Stimulated activated memory B cell treated with anti-CD40 and anti-IgM and Interleukin-4, amounts not matched to agents 10 μg/mL and 1 μg/mL and 100 μg/mL, for 72 hours (primary cell): ENCODE data around the gene UGT1A5.

Source experiments
- ATAC-seq: fragments of 150-1000 bp; cut with Tn5 transposase; 2 replicates; pipeline ENCODE4 v1.10.0; 2021
- H3K27ac Mint-ChIP-seq: one replicate; pipeline ENCODE4 v1.8.0; 2022; ENCODE audit warnings: mild to moderate bottlenecking, mixed read lengths
- H3K27me3 Mint-ChIP-seq: one replicate; pipeline ENCODE4 v1.8.0; 2022; ENCODE audit warnings: mixed read lengths
- H3K36me3 Mint-ChIP-seq: one replicate; pipeline ENCODE4 v1.8.0; 2022; ENCODE audit warnings: mixed read lengths
- H3K4me1 Mint-ChIP-seq: one replicate; pipeline ENCODE4 v1.8.0; 2022; ENCODE audit warnings: mixed read lengths
- H3K4me3 Mint-ChIP-seq: one replicate; pipeline ENCODE4 v1.8.0; 2022; ENCODE audit warnings: mild to moderate bottlenecking, moderate library complexity, mixed read lengths
- H3K9me3 Mint-ChIP-seq: one replicate; pipeline ENCODE4 v1.8.0; 2022; ENCODE audit warnings: mixed read lengths

UGT1A5 gene

GRCh38 chr2:233815861-233816260, 103.2 kb downstream of the UGT1A5 start:
- Mint-ChIP-seq H3K27me3 (peaks cover 50% of the 10 kb centered on the region), H3K36me3 (no peaks in the 10 kb centered on the region)
- ATAC-seq: no peak

DNA sequence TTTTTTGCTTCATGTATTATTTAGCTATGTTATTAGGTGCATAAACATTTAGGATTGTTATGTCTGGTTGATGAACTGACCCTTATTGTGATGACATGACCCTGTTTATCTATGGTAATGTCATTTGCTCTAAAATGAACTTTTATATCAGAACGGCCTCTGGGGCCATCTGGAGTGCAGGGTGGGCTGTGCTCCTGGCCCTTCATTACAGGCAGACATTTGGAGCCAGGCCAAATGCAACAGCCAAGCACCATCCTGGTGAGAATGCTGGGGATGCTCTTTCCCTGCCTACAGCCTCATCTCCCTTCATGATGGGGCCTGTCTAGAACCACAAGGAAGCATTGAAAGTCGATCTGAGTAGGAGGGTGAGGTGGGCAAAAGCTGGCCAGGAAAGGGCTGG, 103.6 kb downstream of the UGT1A5 start:
- H3K4me1 Mint-ChIP-seq: no peaks in the 10 kb centered on the region
- peaks cover 46% of the 10 kb centered on the region for H3K27me3 Mint-ChIP-seq
- H3K36me3 Mint-ChIP-seq: no peaks in the 10 kb centered on the region
- ATAC-seq: no peak
- no peak overlapping the region for H3K4me3 Mint-ChIP-seq
- no peaks in the 10 kb centered on the region for H3K9me3 Mint-ChIP-seq
- no peak overlapping the region for H3K27ac Mint-ChIP-seq

More at GRCh38 chr2:233815861-233816260, 103.2 kb downstream of the UGT1A5 start:
- Mint-ChIP-seq H3K4me3 (no peak overlapping the region), H3K4me1 (no peaks in the 10 kb centered on the region), H3K27ac (no peak overlapping the region), H3K9me3 (no peaks in the 10 kb centered on the region)

- no peak for ATAC-seq
- Mint-ChIP-seq H3K4me3 (no peak overlapping the region), H3K36me3 (no peaks in the 10 kb centered on the region)
Measured at GRCh38 chr2:233816771-233817170, 104.1 kb downstream of the UGT1A5 start.

GRCh38 chr2:233817361-233817911, 104.7 kb downstream of the UGT1A5 start:
- no peaks in the 10 kb centered on the region for H3K36me3 Mint-ChIP-seq
- H3K9me3 Mint-ChIP-seq: no peaks in the 10 kb centered on the region
- no peak for ATAC-seq
- H3K4me3 Mint-ChIP-seq: no peak overlapping the region
- H3K27ac Mint-ChIP-seq: no peak overlapping the region
- peaks cover 39% of the 10 kb centered on the region for H3K27me3 Mint-ChIP-seq
- H3K4me1 Mint-ChIP-seq: no peaks in the 10 kb centered on the region

More at GRCh38 chr2:233816771-233817170, 104.1 kb downstream of the UGT1A5 start:
- Mint-ChIP-seq H3K4me1 (no peaks in the 10 kb centered on the region), H3K9me3 (no peaks in the 10 kb centered on the region), H3K27ac (no peak overlapping the region), H3K27me3 (peaks cover 41% of the 10 kb centered on the region)

DNA sequence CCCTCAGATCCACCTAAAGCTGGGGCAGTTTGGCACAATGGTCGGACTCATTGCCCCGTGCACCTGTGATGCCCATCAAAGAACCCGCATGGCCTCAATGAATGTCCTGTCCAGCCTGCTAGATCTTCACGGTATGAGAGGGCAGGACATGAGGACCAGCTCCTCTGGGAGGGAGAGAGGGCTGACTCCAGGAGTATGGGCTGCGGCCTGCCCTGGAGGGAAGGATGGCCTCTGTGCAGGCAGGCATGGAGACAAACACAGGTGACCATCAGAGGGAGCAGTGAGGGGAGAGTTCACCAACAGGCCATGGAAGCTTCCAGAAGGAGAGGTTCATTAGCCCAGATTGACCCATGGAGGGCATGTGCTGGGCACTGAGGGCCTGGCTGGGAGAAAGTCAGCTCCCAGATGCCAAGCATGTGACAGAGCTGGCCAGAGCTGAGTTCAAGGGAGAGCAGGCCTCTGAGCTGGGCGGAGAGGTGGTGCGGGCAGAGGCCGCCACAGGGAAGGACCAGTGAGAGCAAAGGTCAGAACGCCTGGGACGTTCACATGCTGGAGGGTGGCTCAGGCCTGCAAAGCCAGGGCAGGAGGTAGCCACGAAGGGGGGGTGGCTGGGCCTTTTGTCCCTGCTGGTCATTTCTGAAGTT, 105.4 kb downstream of the UGT1A5 start:
- ATAC-seq: no peak
- H3K27ac Mint-ChIP-seq: no peak overlapping the region
- no peaks in the 10 kb centered on the region for H3K9me3 Mint-ChIP-seq
- peaks cover 39% of the 10 kb centered on the region for H3K27me3 Mint-ChIP-seq
- H3K36me3 Mint-ChIP-seq: no peaks in the 10 kb centered on the region
- no peak overlapping the region for H3K4me3 Mint-ChIP-seq
- no peaks in the 10 kb centered on the region for H3K4me1 Mint-ChIP-seq

- Mint-ChIP-seq H3K36me3 (no peaks in the 10 kb centered on the region), H3K9me3 (no peaks in the 10 kb centered on the region), H3K27me3 (peaks cover 39% of the 10 kb centered on the region), H3K4me3 (no peak overlapping the region), H3K4me1 (no peaks in the 10 kb centered on the region), H3K27ac (no peak overlapping the region)
- no peak for ATAC-seq
Measured at GRCh38 chr2:233818639-233819621, 106.2 kb downstream of the UGT1A5 start.

DNA sequence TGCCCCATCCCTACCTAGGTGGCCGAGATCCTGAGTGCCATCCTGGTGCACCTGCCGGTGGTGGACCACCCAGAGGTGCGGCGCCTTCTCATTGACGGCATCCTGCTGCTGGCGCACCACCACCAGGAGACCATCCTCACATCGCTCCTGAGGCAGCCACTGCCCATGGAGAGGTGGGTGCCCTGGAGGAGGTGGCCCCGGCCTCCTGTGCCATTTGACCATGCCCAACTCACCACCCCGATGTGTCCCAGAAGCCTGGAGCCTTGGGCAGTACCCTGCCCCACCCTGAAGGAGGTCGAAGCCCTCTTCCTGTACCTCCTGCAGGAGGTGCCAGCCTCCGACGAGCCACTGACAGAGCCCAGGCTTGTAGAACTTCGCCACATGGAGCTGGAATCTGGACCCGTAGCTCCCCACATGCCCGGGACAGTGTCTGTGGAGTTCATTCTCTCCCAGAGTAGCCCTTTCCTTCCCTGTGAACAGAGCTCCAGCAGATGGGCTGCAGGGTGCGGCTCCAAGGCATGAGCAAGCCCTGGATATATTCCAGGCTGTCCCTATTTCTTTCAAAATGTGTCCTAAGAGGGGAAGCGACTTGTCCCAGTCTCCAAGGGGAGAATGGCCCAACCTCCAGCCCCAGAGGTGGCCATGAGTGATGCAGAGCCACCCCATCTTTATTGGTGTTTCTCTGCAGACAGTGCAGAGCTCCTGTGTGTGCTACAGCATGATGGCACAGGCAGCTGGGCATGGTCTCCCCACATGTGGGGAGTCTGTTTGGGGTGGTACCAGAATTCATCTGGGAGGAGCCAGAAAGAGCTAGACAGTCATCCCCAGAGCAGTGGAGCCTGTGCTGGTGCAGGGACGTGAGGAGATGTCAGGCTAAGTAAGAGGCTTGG, 107.4 kb downstream of the UGT1A5 start:
- H3K9me3 Mint-ChIP-seq: no peaks in the 10 kb centered on the region
- H3K4me1 Mint-ChIP-seq: no peaks in the 10 kb centered on the region
- ATAC-seq: no peak
- H3K27ac Mint-ChIP-seq: no peak overlapping the region
- no peaks in the 10 kb centered on the region for H3K36me3 Mint-ChIP-seq
- peaks cover 39% of the 10 kb centered on the region for H3K27me3 Mint-ChIP-seq
- H3K4me3 Mint-ChIP-seq: no peak overlapping the region

DNA sequence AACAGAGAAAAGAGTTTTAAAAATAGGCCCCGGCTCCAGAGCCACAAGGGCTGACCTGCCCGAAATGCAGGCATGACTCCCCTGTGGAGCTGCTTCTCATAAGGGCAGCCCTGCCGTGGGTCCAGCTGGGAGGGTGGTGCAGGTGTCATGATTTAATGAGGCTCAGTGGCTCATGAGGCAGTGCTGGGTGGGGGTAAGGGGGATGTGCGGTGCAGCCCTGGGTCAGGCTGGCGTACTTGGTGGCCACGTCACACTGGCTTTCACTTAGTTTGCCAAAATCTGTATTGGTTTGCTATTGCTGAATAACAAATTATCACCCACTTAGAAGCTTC, 108.0 kb downstream of the UGT1A5 start:
- no peaks in the 10 kb centered on the region for H3K4me1 Mint-ChIP-seq
- ATAC-seq: no peak
- H3K27me3 Mint-ChIP-seq: peaks cover 39% of the 10 kb centered on the region
- H3K27ac Mint-ChIP-seq: no peak overlapping the region
- no peaks in the 10 kb centered on the region for H3K9me3 Mint-ChIP-seq
- H3K4me3 Mint-ChIP-seq: no peak overlapping the region
- no peaks in the 10 kb centered on the region for H3K36me3 Mint-ChIP-seq

DNA sequence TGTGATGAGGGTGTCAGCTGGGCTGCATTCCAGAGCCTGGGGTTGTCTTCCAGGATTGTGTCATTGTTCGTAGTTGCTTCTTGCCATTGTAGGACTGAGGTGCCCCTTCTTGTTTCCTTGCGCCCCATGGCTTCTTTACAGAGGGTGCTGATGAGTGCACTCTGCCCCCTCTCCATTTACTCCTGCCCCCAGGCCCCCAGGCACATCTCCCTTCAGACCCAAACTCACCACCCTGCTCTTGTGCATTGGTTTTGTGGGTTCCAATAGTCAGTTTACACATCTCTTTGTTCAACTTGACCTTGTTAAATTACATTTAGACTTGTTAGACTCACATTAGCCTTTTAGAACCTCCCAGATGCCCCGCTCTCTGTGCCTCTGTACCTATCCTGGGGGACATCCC, 108.5 kb downstream of the UGT1A5 start:
- Mint-ChIP-seq H3K9me3 (no peaks in the 10 kb centered on the region), H3K4me1 (no peaks in the 10 kb centered on the region), H3K4me3 (no peak overlapping the region), H3K27ac (no peak overlapping the region), H3K36me3 (no peaks in the 10 kb centered on the region), H3K27me3 (peaks cover 39% of the 10 kb centered on the region)
- no peak for ATAC-seq

DNA sequence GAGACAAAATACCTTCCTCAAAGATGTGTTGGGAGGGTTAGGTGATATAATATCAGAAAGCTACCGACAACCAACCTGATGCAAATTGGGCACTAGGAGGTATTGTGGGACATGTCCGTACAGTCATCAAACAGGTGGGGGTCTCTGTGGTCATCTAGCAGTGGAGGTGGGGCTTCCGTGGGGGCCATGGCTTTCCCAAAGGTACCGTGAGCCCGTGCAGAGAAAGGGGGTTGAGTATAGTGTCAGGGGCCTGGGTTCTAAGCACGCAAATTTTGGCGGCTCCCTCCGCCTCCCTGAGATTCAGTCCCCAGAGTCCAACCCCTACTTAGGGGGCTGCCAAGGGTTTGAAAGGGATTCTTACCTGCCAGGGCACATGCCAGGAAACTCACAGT, 109.0 kb downstream of the UGT1A5 start:
- H3K27me3 Mint-ChIP-seq: peaks cover 39% of the 10 kb centered on the region
- H3K4me1 Mint-ChIP-seq: no peaks in the 10 kb centered on the region
- H3K36me3 Mint-ChIP-seq: no peaks in the 10 kb centered on the region
- H3K9me3 Mint-ChIP-seq: no peaks in the 10 kb centered on the region
- no peak overlapping the region for H3K27ac Mint-ChIP-seq
- no peak overlapping the region for H3K4me3 Mint-ChIP-seq
- ATAC-seq: no peak

DNA sequence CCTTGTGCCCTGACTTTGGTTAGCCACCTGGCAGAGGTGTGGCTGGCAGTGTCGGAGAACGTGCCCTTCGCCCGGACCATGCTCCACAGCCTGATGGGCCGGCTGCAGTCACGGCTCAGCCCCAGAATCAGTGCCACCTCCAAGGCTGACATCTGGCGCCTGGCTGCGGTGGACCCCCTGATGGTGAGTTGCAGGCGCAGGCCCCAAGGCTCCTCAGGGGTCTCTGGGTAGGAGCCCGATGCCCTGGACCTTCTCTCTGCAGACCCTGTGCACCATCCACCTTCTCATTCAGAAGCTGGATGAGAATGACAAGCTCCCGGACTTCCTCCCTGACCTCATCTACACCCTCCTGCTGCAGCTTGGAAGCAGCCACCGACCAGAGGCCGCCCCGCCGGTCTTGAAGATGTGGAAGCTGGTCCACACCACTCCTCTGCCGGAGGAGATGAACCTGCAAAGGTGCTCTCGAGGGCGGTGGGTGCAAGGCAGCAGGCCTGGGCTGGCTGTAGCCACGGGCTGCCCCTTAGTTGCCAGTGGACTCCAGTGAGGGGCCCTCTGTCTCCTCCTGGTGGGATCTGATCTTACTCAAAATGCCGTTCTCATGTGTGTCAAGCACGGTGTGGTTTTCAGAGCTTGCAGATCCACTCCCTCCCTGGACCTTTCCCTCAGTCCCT, 109.5 kb downstream of the UGT1A5 start:
- H3K9me3 Mint-ChIP-seq: no peaks in the 10 kb centered on the region
- H3K27me3 Mint-ChIP-seq: peaks cover 34% of the 10 kb centered on the region
- no peak for ATAC-seq
- H3K36me3 Mint-ChIP-seq: no peaks in the 10 kb centered on the region
- H3K27ac Mint-ChIP-seq: no peak overlapping the region
- no peak overlapping the region for H3K4me3 Mint-ChIP-seq
- no peaks in the 10 kb centered on the region for H3K4me1 Mint-ChIP-seq
